HG03460 (cell line): ENCODE measurements around the gene RNF8.

Experiments used
- ATAC-seq: cut with Tn5 transposase; IDR thresholded peaks from one replicate; pipeline ENCODE4 v1.9.1; 2021; ENCODE audit not compliant: unreplicated experiment

Gene RNF8

DNA sequence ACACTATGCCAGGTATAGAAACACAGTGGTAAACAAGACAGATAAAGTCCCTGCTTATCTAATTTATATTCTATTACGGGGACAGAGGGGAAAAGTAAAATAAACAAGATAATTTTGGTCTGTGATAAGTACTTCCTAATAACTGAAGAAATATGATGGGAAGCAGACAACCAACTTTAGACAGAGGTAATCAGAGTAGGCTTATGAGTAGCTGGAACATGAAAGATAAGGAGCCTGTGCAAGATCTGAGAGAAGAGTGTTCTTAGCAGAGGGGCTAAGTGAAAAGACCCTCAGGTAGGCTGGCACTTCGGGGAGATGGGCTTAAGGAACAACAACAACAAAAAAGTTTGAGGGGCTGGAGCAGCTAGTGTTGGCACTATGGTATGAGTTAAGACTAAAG, 4.1 kb downstream of the RNF8 start:
- no peak for ATAC-seq

- ATAC-seq, result no peak
Observed at GRCh38 chr6:37359039-37359438, 5.3 kb downstream of the RNF8 start.

DNA sequence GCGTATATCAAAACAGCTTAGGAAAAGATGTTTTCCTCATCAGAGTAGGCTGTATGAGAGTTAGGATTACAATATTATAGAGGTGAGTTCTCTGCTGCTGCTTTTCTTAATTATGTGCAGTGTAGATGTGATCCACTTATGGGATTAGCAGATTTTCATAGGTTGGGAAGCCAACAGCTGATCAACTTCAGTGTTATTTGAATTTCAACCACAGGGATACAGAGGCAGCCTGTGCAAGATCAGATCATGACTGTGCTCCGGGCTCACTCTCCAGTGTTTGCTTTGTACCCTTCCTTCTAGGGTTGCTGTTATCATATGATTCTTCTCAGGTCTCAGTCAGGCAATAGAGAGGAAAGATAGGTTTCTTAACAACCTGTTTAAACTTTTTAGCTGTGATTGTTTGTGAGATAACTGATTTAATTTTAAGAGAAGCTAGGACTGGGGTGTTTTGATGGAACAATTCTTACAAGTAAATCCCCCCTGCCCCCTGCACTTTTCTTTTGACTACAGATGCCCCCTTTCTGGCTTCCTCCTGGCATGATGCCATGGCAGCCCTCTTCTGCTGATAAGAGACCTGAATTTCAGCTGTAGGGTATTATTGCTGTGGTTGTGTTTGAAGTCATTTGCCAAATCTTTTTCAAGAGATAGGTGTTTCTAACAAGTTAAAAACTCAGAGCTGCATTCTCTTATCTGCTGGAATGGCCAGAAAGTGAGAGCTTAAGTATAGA, 8.5 kb downstream of the RNF8 start:
- no peak for ATAC-seq

DNA sequence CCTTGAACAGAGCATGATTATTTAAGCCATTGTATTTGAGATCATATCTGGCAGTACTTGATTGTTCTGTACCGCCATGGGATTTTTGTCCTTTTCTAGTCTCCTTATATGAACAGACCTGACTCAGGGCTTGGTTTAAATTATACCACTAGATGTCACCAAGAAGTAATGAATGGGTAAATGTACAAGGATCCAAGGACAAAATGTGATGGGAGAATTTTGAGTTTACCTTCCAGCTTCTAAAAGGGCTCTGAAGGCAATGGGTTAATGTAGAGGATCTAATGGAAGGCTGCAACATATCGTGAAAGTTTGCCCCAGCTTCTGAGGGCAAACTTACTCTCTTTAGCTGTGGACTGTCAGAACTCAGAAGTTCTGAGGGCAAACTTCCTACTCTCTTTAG, 12.0 kb downstream of the RNF8 start:
- no peak for ATAC-seq

- no peak for ATAC-seq
Observed at GRCh38 chr6:37366910-37367309, 13.1 kb downstream of the RNF8 start.

- ATAC-seq, result no peak
Observed at GRCh38 chr6:37368961-37369320, 15.2 kb downstream of the RNF8 start.

- ATAC-seq, result no peak
Observed at GRCh38 chr6:37369321-37370201, 15.8 kb downstream of the RNF8 start.

GRCh38 chr6:37371154-37372083, 17.6 kb downstream of the RNF8 start:
- no peak for ATAC-seq

DNA sequence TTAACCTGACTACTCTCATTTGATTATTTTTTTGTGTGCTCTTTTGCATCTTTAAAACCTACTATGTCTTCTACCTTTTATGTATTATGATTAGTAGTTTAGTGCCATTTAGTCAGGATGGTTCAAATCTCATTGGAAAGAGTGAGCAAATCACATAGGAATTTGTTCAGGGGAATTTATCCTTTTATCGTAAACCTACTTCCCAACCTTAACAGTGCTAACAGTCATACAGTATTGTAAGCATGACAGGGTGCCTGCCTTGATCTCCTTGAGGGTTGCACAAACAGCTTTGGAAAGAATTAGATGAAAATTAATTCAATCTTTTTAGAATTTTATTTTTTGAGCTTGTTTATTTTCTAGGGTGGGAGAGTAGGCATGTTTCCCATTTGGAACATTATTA, 18.3 kb downstream of the RNF8 start:
- ATAC-seq, result no peak

GRCh38 chr6:37373822-37374471, 20.2 kb downstream of the RNF8 start:
- ATAC-seq, result no peak

- no peak for ATAC-seq
Observed at GRCh38 chr6:37375376-37375775, 21.6 kb downstream of the RNF8 start.

GRCh38 chr6:37376078-37376743, 22.4 kb downstream of the RNF8 start:
- no peak for ATAC-seq

- no peak for ATAC-seq
Observed at GRCh38 chr6:37381579-37381978, 27.8 kb downstream of the RNF8 start.

DNA sequence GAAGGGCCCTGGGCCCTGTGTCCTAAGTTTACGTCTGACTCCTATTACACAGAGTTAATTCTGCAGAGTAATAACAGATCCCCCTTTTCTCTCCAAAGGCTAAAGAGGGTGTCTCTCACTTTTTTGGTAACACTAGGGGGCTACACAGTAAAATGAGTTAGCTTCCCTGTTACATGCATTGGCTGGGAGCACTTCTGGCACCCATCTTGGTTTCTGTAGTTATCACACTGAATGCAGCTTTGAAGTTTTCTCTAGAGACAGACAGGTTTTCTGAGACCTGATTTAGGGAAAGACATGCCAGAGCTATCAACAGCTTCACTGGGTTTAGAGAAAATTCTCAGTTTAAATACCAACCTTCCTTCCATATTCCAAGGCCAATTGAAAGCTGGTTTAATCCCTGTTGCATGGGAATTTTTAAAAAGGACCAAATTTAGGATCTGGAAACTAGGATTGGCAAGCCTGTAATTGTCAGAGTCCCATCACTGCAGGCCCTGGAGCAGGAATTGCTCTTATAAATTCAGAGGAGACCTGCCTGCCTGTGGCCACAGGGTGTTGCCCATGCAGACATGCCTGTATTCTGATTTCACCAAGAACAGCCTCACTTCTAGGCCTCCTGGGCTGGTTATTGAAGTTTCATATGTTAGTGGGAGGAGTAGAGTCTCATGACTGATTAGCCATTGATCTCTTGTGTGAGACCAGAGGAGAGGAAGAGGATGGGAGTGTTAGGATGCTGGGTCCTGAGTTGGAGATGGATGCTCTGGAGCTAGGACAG, 29.4 kb downstream of the RNF8 start:
- ATAC-seq, result no peak

DNA sequence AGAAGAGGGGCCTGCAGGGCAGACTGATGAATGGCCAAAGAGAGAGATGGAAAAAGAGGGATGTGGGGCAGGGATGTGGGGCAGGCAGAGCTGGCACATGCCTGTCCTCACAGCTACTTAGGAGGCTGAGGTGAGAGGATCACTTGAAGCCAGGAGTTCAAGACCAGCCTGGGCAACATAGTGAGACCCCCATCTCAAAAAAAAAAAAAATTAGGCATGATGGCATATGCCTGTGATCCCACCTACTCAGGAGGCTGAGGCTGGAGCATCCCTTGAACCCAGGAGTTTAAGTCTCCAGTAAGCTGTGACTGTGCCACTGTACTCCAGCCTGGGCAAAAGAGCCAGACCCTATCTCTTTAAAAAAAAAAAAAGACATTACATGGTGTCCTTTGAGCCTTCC, 34.8 kb downstream of the RNF8 start:
- no peak for ATAC-seq

DNA sequence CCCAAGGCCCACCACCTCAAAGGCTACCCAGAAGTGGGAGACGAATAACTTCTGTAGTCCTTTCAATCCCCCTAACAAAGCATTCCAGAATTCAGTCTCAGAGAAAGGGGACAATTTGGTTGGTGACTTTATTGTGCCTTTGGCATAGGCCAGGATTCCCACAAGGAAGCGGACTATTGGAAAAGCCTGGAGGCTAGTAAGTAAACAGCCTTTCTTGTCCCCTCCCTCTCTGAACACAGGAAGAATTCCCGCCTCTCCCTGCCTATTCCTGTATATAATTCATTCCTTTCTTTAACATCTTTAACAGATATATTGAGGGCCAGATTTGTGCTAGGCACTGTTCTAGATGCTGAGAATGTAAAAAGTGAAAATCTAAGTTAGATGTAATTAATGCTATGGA, 36.1 kb downstream of the RNF8 start:
- no peak for ATAC-seq

GRCh38 chr6:37391120-37391519, 37.3 kb downstream of the RNF8 start:
- ATAC-seq, result no peak

GRCh38 chr6:37392821-37393220, 39.0 kb downstream of the RNF8 start:
- ATAC-seq, result no peak

- no peak for ATAC-seq
Observed at GRCh38 chr6:37393381-37393929, 39.7 kb downstream of the RNF8 start.
